Measurements from ENCODE around the gene SLC25A47.
A peak's percentile ranks its signal among the peaks of the same experiment; 100 is the strongest.

SLC25A47 gene

DNA sequence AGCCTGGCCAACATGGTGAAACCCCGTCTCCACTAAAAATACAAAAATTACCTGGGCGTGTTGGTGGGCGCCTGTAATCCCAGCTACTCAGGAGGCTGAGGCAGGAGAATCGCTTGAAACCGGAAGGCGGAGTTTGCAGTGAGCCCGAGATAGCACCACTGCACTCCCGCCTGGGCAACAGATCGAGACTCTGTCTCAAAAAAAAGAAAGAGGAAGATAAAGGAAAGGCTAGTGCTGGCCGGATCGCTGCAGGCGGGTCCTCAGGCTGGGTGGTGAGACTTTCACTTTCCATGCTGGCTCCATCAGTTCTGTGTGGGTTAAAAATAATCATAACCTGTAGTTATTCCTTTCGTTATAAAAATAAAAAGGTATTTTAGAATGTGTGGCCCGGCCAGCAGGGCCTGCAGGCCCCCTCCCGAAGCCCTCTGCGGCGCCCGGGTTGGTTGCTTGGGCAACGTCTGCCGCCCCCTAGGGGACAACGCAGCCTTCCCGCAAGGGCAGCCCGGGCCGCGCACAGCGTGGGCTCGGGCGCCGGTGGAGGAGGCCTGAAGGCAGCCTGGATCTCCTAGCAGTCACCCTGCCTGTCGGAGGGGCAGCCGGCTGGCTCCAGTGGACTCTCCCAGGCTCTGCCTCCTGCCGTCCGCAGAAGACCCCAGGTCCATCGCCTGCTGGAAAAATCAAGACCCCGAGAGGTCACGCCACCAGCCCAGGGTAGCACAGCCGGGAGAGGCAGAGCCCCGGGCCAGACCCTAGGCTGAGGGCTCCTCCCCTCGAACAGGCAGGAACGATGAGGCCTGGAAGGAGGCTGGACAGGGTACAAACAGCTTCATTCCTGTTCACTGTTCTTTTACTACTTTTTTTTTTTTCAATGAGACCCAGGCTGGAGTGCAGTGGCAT lies 5.0 kb upstream of the SLC25A47 start:
- Histone ChIP-seq H4K20me1 (ENCODE audit: insufficient read depth, low read length, poor library complexity, severe bottlenecking) (no peaks in the 10 kb centered on the region), H2AFZ (ENCODE audit: low read length) (no peak overlapping the region), H3K4me1 (ENCODE audit: insufficient read depth, low read length, poor library complexity, severe bottlenecking) (no peaks in the 10 kb centered on the region), H3K9me3 (ENCODE audit: insufficient read depth, low read depth, low read length) (no peaks in the 10 kb centered on the region), H3K27me3 (ENCODE audit: insufficient read depth, low read length, poor library complexity, severe bottlenecking) (no peaks in the 10 kb centered on the region), H3K9me2 (replicated peaks; ENCODE audit: low read depth, low read length) (no peaks in the 10 kb centered on the region), H3K4me2 (ENCODE audit: low read depth, low read length, poor library complexity, severe bottlenecking) (no peak overlapping the region), H3K4me3 (ENCODE audit: low read length, poor library complexity, severe bottlenecking) (no peak overlapping the region), H3K9ac (ENCODE audit: low read depth, low read length, poor library complexity, severe bottlenecking) (no peak overlapping the region), H3K79me2 (ENCODE audit: insufficient read depth, low read length) (no peaks in the 10 kb centered on the region), H3K36me3 (ENCODE audit: insufficient read depth, low read length) (no peaks in the 10 kb centered on the region), H3F3A (ENCODE audit: low read depth) (no peaks in the 10 kb centered on the region)
- TF ChIP-seq, protein P1, sequence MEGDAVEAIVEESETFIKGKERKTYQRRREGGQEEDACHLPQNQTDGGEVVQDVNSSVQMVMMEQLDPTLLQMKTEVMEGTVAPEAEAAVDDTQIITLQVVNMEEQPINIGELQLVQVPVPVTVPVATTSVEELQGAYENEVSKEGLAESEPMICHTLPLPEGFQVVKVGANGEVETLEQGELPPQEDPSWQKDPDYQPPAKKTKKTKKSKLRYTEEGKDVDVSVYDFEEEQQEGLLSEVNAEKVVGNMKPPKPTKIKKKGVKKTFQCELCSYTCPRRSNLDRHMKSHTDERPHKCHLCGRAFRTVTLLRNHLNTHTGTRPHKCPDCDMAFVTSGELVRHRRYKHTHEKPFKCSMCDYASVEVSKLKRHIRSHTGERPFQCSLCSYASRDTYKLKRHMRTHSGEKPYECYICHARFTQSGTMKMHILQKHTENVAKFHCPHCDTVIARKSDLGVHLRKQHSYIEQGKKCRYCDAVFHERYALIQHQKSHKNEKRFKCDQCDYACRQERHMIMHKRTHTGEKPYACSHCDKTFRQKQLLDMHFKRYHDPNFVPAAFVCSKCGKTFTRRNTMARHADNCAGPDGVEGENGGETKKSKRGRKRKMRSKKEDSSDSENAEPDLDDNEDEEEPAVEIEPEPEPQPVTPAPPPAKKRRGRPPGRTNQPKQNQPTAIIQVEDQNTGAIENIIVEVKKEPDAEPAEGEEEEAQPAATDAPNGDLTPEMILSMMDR (conservative IDR thresholded peaks at IDR 0.05; ENCODE audit: low read length) = peak; percentile 49
- no peak for TF ChIP-seq EZH2phosphoT487 (IDR thresholded peaks at IDR 0.05; ENCODE audit: borderline replicate concordance)

DNA sequence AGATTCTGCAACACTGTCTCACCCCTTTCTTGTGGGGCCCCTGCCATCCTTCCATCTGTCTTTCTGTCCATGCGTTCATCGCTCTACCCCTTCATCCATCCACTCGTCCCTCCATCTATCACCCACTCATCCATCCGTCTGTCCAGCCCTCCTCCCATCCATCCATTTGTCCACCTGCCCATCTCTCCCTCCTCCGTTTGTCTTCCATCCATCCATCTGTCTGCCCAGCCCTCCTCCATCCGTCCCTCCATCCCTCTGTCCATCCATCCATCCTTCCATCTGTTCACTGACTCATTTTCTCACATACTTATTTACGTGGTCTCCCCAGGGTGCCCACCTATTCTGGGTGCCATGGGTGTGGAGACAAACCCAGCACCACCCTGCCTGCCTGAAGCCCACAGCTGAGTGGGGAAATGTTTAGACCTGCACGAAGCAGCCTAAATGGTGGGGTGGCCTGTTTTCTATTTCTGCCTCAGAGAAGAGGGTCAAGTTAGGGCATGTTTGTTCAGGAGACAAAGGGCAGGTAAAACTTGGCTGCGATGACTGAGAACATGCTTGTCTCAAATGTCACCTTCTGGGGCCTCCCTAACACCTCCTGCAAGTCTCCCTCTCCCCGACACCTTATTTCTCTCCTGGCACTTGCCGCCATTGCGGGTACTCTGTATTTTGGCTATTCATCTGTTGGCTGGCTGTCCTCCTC lies 2.8 kb upstream of the SLC25A47 start:
- Histone ChIP-seq H3K9me3 (ENCODE audit: insufficient read depth, low read depth, low read length) (no peaks in the 10 kb centered on the region), H3K36me3 (ENCODE audit: insufficient read depth, low read length) (no peaks in the 10 kb centered on the region), H3K4me2 (ENCODE audit: low read depth, low read length, poor library complexity, severe bottlenecking) (no peak overlapping the region), H3K4me1 (ENCODE audit: insufficient read depth, low read length, poor library complexity, severe bottlenecking) (no peaks in the 10 kb centered on the region), H3F3A (ENCODE audit: low read depth) (no peaks in the 10 kb centered on the region), H2AFZ (ENCODE audit: low read length) (no peak overlapping the region), H3K27me3 (ENCODE audit: insufficient read depth, low read length, poor library complexity, severe bottlenecking) (no peaks in the 10 kb centered on the region), H3K9me2 (replicated peaks; ENCODE audit: low read depth, low read length) (no peaks in the 10 kb centered on the region), H3K4me3 (ENCODE audit: low read length, poor library complexity, severe bottlenecking) (no peak overlapping the region), H3K9ac (ENCODE audit: low read depth, low read length, poor library complexity, severe bottlenecking) (no peak overlapping the region), H4K20me1 (ENCODE audit: insufficient read depth, low read length, poor library complexity, severe bottlenecking) (no peaks in the 10 kb centered on the region), H3K79me2 (ENCODE audit: insufficient read depth, low read length) (no peaks in the 10 kb centered on the region)
- TF ChIP-seq EZH2phosphoT487 (IDR thresholded peaks at IDR 0.05; ENCODE audit: borderline replicate concordance) = no peak
- TF ChIP-seq, protein P1 (conservative IDR thresholded peaks at IDR 0.05; ENCODE audit: low read length) = no peak

DNA sequence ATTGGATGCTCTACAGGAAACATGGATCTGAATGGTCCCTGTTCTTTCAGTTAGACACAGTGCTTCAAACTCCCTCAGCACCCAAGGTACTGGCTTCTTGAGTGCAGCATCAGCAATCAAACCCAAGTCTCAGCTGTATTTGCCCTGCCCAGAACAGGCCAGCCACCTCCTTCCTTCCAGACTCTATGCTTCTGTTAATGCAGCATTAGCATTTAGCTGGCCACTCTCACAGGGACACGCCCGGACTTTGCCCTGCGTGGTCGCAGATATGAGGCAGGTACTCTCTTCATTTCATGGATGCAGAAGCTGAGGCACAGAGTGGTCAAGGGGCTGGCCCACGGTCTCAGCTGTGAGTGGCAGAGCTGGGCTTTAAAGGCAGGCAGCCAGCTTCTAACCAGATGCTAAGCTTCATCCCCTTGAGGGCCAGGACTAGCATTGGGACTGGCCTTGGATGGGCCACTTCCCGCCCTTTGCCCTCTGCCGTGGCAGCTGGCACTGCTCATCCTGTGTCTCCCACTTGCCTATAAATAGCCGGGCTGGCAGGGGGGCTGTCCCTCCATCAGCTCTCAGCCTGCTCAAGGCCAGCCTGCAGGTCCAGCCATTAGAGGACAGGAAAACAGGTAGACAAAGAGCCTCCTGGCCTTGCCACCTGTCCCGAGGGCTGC lies 1.5 kb upstream of the SLC25A47 start:
- no peaks in the 10 kb centered on the region for H3K79me2 ChIP-seq (ENCODE audit: insufficient read depth, low read length)
- H3K4me2 ChIP-seq (ENCODE audit: low read depth, low read length, poor library complexity, severe bottlenecking) = no peak overlapping the region
- H3K9me3 ChIP-seq (ENCODE audit: insufficient read depth, low read depth, low read length) = no peaks in the 10 kb centered on the region
- H3K36me3 ChIP-seq (ENCODE audit: insufficient read depth, low read length) = no peaks in the 10 kb centered on the region
- H3F3A ChIP-seq (ENCODE audit: low read depth) = no peaks in the 10 kb centered on the region
- no peaks in the 10 kb centered on the region for H4K20me1 ChIP-seq (ENCODE audit: insufficient read depth, low read length, poor library complexity, severe bottlenecking)
- no peaks in the 10 kb centered on the region for H3K27me3 ChIP-seq (ENCODE audit: insufficient read depth, low read length, poor library complexity, severe bottlenecking)
- no peak overlapping the region for H2AFZ ChIP-seq (ENCODE audit: low read length)
- H3K4me1 ChIP-seq (ENCODE audit: insufficient read depth, low read length, poor library complexity, severe bottlenecking) = no peaks in the 10 kb centered on the region
- no peak overlapping the region for H3K9ac ChIP-seq (ENCODE audit: low read depth, low read length, poor library complexity, severe bottlenecking)
- TF ChIP-seq EZH2phosphoT487 (IDR thresholded peaks at IDR 0.05; ENCODE audit: borderline replicate concordance) = no peak
- TF ChIP-seq, protein P1 (conservative IDR thresholded peaks at IDR 0.05; ENCODE audit: low read length) = no peak
- H3K4me3 ChIP-seq (ENCODE audit: low read length, poor library complexity, severe bottlenecking) = no peak overlapping the region
- H3K9me2 ChIP-seq (replicated peaks; ENCODE audit: low read depth, low read length) = no peaks in the 10 kb centered on the region
